ENCODE measurements around the gene CNTROB.

CNTROB gene

DNA sequence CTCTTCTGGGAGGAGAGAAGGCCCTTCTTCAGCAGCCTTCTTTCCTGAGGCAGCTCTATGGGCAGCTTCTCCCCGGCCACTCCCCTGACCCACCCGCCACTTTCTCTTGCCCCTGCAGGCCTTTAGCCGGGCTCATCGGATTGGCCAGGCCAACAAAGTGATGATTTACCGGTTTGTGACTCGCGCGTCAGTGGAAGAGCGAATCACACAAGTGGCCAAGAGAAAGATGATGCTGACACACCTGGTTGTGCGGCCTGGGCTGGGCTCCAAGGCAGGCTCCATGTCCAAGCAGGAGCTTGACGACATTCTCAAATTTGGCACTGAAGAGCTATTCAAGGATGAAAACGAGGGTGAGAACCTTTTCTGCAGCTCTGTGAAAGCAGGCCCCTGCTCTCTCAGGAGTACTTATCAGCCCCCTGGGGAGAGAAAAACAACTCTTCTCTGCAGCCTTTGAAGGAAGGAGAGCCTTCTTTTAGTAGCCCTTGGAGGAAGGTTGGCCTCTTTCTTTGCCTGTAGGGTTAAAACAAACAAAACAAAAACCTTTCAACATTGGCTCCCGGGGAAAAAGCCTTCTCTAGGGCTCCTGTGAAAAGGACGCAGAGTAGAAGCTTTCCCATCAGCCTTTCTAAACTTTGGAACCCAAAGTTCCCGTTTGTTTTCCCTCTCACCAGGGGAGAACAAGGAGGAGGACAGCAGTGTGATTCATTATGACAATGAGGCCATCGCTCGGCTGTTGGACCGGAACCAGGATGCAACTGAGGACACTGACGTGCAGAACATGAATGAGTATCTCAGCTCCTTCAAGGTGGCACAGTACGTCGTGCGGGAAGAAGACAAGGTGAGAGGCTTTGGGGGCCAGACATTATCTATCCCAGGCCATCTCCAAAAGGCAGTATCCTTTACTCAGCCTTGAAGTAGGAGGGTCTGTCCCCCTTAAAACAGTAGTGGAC, 28.6 kb upstream of the CNTROB start:
- no peak for DNase-seq (ENCODE audit: low read depth in 2 of 2)

DNA sequence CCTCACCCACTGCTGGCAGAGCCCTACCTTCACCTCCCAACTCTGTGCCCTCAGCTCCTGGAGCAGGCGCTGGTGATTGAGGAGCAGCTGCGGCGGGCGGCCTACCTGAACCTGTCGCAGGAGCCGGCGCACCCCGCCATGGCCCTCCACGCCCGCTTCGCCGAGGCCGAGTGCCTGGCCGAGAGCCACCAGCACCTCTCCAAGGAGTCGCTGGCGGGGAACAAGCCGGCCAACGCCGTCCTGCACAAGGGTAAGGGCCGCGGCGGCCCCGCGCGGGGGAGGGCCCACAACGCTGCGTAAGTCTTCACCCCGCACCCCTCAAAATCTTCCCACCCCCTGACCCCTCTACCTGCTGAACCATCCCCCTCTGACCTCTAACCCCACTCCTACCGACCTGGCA, 22.9 kb upstream of the CNTROB start:
- no peak for DNase-seq (ENCODE audit: low read depth in 2 of 2)

DNA sequence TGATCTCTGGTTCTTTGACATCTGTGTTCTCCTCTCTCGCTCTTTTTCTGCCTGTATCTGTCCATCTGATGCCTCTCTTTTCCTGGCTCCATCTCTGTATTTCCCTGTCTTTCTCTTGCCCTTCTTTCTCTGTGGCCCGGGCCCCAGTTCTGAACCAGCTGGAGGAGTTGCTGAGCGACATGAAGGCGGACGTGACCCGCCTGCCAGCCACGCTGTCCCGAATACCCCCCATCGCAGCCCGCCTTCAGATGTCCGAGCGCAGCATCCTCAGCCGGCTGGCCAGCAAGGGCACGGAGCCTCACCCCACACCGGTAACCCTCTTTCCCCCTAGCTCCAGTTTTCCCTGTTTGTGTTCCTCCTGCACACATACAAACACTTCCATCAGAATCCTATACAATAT, 21.7 kb upstream of the CNTROB start:
- no peak for DNase-seq (ENCODE audit: low read depth in 2 of 2)

DNA sequence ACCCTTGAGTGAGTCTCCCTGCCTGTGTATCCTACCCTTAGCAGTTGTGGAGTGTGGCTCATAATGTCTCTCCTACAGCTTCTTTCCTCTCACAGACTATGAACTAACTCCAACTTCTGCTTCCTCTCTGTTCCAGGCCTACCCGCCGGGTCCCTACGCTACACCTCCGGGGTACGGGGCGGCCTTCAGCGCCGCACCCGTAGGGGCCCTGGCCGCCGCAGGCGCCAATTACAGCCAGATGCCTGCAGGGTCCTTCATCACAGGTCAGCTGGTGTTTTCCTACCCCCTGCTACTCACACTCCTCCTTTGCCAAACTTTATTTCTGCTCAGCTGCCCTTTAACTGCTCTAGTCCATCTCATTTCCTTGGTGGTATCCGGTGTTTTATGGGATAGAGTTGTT, 21.3 kb upstream of the CNTROB start:
- no peak for DNase-seq (ENCODE audit: low read depth in 2 of 2)

DNA sequence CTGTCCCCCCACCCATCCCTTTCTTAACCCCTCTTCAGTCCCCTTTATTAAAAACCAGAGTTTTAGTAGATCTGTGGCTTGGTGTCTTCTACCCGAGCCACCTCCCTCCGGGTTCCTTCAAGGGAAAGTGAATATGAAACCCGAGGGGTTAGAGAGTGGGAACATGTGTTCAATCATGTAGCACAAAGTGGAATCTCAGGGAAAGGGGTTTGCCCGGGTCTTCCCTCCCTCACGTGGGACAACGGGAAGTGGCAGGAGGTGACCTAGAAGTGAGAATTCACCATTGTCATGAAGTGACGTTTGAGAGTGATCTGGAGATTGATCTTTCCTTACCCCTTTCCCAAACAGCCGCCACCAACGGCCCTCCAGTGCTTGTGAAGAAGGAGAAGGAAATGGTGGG, 20.9 kb upstream of the CNTROB start:
- no peak for DNase-seq (ENCODE audit: low read depth in 2 of 2)

DNA sequence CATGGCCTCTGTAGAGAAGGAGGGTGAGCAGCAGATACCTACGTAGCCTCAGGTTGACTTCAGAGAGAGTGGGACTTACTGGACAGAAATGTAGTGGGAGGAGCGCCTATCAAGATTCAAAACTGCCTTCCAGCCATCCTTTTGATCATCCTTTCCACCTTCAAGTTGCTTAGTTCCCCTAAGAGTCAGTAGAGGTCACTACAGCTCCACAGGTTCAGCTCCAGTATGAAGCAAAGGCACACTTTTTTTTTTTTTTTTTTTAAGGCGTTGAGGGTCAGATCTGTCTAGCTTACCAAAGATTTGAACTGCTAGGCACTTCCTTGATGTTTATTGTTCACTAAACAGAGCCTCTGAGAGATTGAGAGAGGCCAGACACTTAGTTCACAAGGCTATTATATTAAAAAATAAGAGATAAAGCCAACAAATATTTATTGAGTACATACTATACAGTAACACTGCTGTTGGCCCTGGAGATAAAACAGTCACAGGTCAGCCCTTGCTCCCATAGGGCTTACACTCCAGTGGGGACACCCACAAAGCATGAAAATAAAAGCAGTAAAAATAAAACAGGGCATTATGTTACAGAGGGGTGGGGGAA, 19.0 kb upstream of the CNTROB start:
- no peak for DNase-seq (ENCODE audit: low read depth in 2 of 2)

DNA sequence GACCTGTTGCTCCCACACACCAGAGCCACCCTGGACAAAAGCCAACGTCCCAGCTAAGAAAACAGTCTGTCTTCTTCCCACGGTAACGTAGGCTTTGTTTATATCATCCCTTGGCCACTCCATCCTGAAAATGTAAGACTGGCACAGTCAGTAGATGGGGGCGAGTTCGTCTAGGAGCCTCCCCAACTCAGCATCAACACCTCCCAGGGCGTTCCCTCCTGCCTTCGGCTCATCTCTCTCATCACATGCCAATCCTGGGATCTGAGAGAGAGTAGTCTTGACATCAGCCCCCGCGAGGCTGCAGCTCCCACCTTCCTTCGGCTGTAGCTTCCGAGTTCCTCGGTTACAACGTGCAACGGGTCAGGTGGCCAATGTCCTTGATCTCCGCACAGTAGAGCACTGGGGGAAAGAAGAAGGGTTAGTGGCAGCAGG, 16.8 kb upstream of the CNTROB start:
- no peak for DNase-seq (ENCODE audit: low read depth in 2 of 2)

DNA sequence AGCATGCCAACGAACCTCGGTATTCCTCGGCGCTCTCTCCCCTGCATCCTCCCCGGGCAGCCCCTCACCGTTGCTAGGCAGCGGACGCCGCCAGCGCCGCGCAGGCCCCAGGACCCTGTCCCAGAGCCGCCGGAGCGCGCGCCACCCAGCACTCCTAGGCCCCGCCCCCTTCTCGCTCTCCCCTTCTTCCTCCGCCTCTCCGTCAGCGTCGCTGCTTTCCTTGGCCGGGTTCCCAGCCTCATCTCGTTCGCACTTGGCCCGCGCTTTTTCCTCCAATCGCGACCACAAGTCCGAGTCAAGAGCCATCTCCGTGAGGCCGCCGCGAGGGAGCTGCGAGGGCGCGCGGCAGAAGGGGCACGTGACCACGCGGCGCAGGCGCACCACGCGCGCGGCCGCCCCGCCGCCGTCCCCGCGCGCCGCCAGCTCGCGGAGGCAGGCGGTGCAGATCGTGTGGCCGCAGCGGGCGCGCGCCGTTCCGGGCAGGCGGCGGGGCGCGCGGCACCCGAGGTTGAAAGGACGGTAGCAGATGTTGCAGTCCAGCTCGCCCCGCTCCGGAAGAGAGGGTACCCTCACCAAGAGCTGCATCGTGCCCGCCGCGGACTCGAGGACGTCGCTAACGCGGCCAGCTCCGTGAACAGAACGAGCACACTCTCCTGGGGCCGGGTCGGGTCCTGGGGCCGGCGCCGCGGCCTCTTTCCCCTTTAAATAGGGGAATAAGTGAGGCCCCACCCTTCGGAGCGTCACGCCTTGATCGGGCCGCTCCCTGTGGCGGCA, 16.2 kb upstream of the CNTROB start, which contains the start of gene RNF227:
RNF227 (minus strand) TSS at position 679 of the 774 bp plus-strand sequence; CDS start at position 585, 94 bp downstream.
- peak; percentile 84 to 90 for DNase-seq (ENCODE audit: low read depth in 2 of 2)

DNA sequence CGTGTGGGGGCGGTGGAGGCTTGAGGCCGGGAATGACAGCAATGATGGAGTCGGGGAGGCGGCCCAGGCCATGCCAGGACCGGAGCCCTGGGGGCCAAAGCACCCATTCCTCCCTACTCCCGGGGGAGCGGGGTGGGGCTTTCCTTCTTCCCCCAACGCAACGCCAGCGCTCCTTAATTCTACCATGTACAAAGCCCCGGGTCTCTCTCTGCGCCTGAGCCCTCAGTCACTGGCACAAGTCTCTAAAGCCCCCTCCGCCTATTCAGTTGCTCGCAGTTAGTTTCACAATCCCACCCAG, 15.7 kb upstream of the CNTROB start:
- no peak for DNase-seq (ENCODE audit: low read depth in 2 of 2)

DNA sequence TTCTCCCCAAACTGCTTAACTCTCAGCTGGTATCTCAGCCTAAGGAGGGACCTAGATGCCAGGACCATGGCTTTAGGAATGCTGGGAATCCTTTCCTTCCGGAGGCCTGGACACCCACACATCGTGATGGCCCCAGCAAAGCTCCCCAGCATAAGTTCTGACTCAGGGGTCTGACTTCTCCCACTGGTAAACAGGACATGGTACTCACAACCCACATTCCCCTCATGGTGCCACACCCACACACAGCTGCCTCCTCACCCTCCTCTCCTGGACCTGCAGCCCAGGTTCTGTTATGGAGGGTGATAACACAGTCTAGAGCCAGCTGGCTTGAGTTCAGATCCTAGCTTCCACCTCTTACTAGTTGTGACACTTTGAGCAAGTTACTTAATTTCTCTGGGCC, 15.2 kb upstream of the CNTROB start:
- no peak for DNase-seq (ENCODE audit: low read depth in 2 of 2)

DNA sequence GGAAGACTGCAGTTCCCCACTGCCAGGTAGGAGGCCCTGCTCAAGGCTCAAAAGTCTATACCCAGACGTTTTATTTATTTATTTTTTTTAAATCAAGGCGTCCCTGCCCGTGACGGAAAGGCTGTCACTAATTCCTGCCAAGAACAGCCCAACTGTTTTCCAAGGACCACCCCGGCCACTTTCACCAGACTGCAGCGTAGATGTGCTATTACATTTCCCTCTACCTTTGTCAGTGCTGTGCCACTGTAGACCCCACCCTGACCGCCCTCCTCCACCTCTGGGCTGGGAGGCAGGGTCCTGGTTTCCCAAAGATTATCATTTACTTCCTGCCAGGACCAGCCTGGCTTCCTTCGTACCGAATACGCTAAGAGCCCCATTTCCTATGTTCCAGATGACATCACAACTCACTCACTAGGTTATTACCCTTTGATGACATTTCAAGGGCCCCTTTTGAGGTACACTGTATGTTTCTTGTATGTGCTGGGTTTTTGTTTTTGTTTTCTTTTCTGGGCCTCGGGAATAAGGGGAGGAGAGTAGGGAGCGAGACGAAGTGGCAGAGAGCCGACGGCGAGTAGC, 9.6 kb upstream of the CNTROB start:
- no peak for DNase-seq (ENCODE audit: low read depth in 2 of 2)

DNA sequence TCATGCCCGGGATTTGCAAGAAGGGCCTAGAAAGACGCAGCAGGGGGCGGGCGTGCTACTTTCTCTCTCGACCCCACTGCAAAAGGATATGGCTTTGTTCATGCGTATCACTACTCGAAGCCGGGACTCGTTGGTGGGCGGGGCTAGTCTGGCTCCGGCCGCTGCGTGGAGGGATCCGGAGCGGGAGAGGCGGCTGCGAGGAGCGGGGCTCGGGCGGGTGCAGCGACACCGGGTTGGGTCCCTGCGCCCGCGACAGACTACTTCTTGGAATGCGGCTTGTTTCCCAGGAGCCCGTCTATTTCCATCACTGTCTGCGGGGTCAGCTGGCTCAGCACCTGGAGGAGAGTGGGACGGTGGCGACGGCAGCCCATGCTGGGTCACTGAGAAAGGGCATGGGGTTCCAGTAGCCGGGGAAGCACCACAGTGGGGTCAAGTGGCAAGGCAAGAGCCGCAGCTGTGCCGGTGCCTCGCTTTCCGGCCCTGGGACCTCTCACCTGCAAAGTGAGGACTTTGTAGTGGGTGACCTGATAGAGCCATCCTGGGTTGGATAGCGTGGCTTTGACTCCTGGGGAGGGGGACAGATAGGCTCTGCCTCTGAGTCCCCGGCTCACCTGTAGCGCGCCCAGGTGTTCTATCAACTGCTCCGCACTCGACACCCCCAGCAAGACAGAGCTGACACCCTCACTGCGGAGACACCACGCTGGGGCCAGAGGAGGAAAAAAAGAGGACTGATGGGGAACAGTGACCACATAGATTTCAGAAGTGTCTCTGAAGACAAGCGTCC, 9.0 kb upstream of the CNTROB start:
- peak; percentile 74 to 77 for DNase-seq (ENCODE audit: low read depth in 2 of 2)

DNA sequence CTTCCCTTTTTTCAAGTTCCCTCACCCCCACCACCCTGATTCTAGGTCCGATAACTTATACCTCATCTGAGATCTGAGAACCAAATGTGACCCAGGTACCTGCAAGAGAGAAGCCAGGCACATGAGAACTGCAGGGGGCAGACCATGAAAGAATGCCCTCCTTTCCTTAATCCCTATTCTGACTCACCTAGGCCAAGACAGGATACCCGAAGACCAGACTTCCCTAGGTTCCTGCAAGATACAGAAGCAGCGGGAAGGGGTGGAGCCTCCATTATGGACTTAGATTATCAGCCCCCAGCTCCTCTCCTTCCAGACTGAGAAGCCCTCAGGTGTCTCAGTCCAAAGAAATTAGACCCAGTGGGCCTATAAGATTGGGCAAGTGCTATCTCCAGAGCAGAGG, 4.4 kb upstream of the CNTROB start:
- no peak for DNase-seq (ENCODE audit: low read depth in 2 of 2)

DNA sequence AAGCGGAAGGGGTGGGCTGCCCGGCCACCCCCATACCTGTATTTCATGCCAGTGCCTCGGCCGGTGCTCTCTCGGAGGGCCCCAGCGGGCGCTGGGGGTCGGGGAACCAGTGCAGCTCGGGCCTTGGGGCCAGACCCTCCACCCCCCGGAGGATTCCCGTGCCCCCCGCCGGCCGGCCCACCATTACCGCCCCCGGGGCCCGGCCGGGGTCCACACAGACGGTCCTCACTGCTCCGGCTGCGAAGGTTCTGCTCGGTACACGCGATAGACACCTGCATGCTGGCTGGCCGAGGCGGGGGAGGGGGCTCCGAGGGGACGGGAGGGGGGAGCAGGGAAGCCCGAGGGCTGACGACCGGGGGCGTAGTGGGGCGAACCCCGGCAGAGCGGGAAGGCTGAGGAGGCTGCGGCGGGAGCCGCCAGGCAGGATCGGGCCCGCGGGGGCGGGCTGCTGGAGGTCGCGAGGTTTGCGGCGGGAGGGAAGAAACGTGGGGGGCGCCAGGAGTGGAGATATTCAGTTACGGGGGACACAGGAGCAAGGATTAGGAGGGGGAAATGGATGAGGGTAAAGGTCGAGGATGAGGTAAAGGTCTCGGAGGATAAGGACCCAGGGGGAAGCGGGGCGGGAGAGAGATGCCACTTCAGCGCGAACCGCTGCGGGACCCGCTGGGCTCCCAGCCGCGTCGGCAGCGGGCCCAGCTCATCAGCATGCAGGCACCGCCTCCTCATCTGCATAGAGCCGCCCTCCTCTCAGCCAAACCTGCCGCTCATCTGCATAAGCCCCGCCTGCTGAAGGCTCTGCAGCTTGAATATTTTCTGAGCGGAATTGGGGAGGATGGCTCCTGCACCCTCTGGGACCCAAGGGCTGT, 2.6 kb upstream of the CNTROB start, which contains the start of gene KCNAB3:
KCNAB3 (minus strand) TSS at position 699 of the 866 bp plus-strand sequence; CDS start at position 278, 421 bp downstream.
- peak; percentile 45 to 47 for DNase-seq (ENCODE audit: low read depth in 2 of 2)

DNA sequence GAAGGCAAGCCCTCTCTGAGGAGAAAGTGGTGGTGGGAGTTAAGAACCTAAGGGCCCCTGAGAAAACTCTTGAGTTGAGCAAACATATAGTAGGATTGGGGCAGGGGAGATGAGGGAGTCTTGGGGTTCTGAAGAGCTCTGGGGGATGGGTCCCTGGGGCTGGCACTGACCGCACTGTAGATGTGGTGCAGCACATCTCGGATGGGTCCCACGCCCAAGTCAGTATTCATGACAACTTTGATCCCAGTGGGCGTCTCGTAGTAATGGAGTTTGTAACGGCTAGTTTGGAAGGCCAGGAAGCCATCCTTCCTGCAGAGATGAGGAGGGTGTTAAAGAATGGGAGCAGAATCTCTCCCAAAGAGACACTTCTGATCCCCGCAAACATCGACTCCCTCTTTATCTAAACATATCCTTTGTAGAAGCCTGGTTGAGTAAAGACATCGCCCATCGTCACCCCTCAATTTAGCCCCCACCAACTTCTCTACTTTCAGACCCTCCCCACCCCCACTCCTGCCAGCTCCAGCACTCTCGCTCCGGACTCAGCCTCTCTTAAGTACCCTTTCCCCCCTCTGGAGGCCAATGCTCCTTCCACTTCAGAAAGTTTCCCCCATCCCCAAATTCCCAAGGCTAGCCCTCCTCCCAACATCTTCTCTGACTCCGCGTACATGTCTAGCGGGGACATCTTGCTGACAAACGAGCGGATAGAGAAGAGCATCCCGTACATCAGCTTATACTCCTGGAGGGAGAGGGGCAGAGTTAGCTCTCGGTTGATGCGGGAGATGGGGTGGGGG, 970 bp upstream of the CNTROB start:
- DNase-seq (ENCODE audit: low read depth in 2 of 2) = no peak

DNA sequence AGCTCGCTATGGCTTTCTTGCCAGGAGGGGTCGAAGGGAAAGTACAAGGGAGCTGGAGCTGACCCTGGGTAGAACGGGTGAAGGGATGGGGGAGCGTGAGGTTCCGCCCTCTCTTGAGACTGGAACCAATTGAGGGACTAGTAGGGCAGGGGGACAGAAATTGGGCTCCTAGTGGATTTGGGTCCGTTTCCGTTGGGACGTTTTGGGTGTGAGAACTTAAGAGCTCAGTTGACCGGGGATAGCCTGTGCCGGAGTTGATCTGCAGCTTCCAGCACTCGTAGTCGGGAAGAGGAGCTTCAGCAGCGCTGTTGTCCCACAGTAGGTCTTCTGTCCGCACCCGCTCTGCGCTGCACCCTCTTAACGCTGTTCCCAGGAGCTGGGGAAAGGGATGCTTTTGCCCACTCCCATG, 481 bp downstream of the CNTROB start:
- no peak for DNase-seq (ENCODE audit: low read depth in 2 of 2)

DNA sequence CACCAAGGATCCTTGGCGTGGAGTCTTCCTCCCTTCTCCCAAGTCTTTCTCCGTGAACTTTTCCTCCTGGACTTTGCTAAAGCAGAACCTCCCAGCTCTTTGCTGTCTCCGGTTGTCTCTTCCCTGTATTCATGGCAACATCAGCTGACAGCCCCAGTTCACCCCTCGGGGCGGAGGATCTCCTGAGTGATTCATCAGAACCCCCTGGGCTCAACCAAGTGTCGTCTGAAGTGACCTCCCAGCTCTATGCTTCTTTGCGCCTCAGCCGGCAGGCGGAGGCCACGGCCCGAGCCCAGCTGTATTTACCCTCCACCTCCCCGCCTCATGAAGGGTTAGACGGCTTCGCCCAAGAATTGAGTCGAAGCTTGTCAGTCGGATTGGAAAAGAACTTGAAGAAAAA, 943 bp downstream of the CNTROB start:
- no peak for DNase-seq (ENCODE audit: low read depth in 2 of 2)

DNA sequence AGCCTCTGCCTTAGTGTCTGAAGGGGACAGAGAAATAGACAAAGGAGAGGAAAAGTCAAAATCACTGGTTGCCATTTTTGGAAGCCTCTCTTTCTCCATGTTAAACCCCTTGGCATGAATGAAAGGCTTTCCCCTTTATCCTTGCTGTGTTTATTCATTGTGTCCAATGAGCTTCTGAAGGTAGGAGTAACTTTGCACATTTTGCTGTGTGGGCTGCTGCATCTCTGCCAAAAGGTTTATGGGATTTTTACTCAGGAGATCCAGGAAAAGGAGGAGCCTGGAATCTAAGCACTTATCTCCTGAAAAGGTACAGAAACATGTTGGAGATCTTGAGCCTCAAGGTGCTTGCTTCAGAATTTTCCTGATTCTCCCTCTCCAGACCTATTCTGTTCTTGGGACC, 3.9 kb downstream of the CNTROB start:
- DNase-seq (ENCODE audit: low read depth in 2 of 2) = no peak

DNA sequence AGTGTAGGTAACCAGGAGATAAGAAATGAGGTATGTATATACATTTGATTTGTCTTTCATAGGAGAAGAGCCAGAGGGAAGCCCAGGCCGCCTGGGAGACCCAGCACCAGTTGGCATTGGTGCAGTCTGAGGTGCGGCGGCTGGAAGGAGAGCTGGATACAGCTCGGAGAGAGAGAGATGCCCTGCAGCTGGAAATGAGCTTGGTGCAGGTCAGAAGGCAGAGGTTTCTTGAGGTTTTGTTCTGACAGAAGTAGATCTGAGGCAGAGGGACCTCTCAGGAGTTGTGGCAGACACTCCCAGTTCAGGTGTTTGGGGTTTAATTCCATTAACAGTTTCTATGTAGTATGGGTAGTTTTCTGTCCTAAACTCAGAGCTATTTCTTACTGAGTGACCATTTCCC, 8.0 kb downstream of the CNTROB start:
- no peak for DNase-seq (ENCODE audit: low read depth in 2 of 2)

Data from stimulated activated CD4-positive, alpha-beta T cell treated with anti-CD3 and anti-CD28 coated beads, Interleukin-4, amount 100 ng/mL, for 48 hours (primary cell).